GM18507 (cell line): ENCODE measurements around the gene NUP188.

ENCODE experiments used
- DNase-seq: peaks from one replicate; pipeline ENCODE4 v3.0.0; 2011; ENCODE audit warnings: low read depth; ENCODE audit not compliant: insufficient read length; ENCODE audit errors: extremely low spot score
- FAIRE-seq: peaks from 2 replicates; lab custom pipeline; 2011; peaks lifted over from hg19 to GRCh38; lab: Jason Lieb, UNC

The NUP188 gene, protein sequence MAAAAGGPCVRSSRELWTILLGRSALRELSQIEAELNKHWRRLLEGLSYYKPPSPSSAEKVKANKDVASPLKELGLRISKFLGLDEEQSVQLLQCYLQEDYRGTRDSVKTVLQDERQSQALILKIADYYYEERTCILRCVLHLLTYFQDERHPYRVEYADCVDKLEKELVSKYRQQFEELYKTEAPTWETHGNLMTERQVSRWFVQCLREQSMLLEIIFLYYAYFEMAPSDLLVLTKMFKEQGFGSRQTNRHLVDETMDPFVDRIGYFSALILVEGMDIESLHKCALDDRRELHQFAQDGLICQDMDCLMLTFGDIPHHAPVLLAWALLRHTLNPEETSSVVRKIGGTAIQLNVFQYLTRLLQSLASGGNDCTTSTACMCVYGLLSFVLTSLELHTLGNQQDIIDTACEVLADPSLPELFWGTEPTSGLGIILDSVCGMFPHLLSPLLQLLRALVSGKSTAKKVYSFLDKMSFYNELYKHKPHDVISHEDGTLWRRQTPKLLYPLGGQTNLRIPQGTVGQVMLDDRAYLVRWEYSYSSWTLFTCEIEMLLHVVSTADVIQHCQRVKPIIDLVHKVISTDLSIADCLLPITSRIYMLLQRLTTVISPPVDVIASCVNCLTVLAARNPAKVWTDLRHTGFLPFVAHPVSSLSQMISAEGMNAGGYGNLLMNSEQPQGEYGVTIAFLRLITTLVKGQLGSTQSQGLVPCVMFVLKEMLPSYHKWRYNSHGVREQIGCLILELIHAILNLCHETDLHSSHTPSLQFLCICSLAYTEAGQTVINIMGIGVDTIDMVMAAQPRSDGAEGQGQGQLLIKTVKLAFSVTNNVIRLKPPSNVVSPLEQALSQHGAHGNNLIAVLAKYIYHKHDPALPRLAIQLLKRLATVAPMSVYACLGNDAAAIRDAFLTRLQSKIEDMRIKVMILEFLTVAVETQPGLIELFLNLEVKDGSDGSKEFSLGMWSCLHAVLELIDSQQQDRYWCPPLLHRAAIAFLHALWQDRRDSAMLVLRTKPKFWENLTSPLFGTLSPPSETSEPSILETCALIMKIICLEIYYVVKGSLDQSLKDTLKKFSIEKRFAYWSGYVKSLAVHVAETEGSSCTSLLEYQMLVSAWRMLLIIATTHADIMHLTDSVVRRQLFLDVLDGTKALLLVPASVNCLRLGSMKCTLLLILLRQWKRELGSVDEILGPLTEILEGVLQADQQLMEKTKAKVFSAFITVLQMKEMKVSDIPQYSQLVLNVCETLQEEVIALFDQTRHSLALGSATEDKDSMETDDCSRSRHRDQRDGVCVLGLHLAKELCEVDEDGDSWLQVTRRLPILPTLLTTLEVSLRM (N-terminal part only)

DNA sequence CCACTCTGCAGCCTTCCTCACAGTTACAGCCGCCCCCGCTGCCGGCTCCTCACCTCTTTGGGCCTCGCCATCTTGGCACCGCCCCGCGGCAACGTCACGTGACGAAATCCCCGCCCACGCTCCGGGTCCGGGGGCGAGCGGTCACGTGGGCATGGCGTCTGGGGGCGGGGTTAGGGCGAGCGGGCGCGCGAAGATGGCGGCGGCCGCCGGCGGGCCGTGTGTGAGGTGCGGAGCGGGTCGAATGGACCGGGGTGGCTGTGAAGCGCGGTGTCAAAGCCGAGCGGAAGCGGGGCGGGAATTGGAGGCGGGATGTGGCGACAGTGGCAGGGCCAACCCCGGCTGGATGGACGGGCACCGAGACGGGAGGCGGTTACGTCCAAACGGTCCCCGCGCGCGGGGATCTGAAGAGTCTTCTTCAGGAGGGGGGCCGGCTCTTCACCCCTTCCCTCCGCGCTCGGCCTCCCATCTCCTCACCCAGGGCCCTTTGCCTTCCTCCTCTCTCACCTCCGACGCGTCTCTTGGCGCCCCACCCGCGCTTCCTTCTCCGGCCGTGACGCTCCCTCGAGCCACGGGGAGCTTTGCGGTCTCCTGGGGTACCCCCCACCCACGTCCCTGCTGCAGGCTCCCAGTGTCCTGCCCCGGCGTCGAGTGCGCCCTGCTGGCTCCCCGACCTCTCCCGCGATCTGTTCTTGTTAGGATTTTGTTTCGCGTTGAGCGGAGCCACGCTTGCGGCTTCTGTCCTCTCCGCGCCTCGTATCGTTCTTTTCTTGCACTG is at the start of gene NUP188, which contains the start of gene DOLK:
TSS of gene NUP188 (plus strand) at position 173 of the 775 bp plus-strand sequence. CDS start at position 194, 21 bp downstream.
TSS of gene DOLK (minus strand) at position 77 of the 775 bp plus-strand sequence. CDS start 300 bp downstream, outside the sequence.
- DNase-seq: peak; percentile 99
- peak; percentile 86 for FAIRE-seq

DNA sequence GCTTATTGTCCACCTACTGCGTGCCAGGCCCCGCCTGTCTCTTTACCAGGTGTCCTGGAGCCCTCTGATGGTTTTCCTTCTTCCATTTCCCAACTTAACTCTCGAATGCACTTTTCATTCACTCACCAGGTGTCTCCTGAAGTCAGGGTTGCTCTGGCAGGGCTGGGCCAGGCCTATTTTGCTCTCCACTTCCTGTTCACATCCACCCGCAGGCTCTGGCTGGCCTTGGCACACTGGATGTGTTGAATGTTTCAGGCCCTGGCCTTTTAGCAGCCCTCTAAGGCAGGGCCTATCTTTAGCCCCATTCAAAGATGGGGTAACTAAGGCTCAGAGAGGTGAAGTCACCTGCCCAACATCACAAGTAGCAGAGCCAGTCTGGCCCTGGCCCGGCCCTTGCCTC is 49.1 kb upstream of the NUP188 start:
- DNase-seq (no peak), FAIRE-seq (no peak)

DNA sequence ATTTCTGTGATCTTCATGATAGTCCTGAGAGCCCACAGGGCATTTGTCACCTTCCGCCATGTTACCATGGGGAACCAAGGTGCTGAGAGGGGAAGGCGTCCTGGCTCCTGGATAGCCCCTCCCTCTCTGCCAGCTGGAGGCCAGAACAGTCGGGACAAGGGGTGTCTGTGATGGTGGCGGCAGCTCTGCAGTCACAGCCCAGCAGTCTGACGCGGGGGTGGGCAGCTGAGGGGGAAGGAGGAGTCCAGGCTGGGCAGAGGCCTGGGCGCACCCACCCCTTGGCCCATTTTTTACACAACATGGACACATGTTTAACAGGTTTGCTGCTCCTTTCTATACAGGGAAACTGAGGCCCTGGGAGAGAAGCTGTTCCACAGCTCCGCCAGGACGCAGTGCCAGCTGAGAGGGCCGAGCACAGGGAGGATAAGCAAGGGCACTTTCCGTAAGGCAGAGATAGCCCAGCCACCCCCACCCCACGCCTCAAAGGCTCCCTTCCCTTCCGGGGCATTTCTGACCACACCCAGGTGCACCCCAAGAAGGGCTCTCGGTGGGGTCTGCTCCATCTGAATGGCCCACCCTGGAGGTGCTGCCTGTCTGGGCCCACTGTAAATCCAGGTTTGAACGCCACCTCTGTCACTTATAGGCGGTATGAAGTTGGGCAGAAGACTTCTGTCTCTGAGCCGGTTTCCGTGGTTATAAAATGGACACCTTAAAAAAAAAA is 48.5 kb upstream of the NUP188 start:
- FAIRE-seq (no peak), DNase-seq (no peak)

DNA sequence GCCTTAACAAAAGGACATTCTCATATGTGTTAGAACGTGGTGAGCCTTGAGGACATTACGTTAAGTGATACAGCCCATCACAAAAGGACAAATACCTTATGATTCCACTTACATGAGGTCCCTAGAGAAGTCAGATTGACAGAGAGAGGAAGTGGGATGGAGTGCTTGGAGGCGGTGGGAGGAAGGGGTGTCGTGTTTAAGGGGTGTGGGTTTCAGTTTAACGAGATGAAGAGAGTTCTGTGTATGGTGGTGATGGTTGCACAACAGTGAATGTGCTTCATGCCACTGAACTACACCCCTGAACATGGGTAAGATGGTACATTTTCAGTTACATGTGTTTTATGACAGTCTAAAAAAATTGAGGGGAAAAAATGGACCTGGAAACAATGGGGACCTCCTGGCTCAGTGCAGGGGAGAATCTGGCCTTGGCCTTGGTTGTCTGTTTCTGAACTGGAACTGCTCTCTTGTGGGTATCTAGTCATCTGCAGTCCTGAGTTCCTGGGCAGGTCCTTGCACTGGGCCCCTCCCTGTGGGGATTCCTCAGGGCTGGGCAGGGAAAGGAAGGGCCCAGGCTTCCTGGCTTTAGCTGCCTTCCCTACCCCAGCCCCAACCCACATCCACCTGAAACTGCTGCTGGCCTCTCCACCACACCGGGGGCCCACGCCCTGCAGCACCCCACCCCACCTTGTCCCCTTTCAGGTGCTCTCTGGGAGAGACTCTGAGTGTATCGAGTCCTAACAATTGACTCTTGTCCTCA is 47.8 kb upstream of the NUP188 start:
- FAIRE-seq: peak; percentile 50
- DNase-seq: no peak

DNA sequence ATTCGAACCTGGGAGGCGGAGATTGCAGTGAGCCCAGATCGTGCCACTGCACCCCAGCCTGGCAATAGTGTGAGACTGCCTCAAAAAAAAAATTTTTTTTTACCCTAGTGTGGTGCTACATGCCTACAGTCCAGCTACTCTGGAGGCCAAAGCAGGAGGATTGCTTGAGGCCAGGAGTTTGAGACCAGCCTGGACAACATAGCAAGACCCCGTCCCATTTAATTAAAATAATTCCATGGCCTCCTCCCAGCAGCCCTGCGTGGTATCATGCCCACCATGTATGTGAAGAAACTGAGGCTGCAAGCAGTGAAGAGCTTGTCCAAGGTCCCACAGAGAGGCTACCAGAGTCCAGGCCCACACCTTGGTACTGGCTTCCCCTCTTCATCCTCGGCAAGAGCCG is 46.1 kb upstream of the NUP188 start:
- DNase-seq (no peak), FAIRE-seq (no peak)

DNA sequence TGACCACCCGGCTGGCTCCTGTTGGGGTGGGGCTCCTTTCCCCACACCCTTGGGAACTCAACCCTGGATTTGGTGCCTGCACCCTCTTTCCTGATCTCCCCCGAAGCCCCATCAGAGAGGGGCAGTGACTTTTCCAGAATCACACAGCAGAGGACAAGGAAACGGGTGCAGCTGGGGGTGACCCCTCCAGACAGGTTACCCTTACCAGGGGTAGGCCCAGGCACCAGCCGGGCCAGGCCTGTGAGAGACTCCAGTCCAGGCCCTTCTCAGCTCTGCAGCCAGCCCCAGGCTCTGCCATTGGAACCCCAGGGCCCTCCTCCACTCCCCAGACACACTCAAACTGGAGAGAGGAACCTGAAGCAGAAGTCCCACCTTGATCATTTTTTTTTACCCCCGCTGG is 45.7 kb upstream of the NUP188 start:
- FAIRE-seq: no peak

DNA sequence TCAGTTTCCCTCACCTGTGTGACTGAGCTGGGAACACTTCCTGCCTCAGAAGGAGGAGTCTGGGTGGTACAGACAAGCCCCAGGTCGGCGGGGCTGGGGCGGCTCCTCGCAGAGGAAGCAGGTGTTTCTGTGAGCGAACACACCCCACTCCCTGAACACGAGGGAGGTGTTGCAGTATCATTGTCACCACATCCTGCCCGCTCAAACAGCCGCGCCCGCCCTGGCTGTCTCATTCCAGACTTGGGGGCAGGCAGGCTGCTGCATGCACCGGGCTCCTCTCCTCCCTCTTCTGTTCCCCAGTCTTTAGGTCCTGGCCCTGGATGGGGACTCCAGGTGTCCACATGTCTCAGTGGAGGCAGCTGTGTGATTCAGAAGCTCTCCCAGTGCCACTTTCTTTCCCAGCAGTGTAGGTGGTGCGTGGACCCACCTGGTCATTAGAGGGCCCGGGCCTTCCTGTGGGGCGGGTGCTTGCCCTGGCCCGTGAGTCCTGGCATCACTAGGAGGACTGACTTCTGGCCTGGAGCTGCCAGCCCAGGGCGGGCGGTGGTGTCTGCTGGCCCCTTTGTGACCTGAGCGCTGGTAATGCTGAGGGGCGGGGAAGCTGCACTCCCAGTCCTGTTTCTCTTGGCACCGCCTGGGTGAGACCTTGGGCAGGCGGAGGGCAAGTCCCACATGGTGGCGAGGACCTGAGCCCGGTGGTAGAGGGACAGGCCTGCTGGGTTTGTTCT is 45.0 kb upstream of the NUP188 start:
- FAIRE-seq (peak; percentile 91), DNase-seq (peak; percentile 60)

More for the DNA sequence above, 45.7 kb upstream of the NUP188 start:
- no peak for DNase-seq

DNA sequence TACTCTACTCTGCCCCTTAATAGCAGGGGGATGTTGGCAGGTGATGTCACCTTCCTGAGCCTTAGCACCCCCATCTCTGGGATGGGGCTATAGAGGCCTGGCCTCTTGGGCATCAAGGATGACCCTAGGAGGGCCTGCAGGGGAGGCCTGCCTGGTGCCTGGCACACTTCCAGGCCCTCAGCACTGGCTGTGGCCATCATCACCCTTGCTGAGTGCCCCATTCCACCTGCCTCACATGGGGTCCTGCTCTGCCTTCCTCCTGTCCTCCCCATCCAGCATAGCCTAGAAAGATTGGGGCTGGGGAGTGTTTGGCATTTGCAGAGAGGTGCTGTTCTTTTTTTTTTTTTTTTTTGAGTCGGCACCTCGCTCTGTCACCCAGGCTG is 44.4 kb upstream of the NUP188 start:
- DNase-seq (no peak), FAIRE-seq (no peak)

DNA sequence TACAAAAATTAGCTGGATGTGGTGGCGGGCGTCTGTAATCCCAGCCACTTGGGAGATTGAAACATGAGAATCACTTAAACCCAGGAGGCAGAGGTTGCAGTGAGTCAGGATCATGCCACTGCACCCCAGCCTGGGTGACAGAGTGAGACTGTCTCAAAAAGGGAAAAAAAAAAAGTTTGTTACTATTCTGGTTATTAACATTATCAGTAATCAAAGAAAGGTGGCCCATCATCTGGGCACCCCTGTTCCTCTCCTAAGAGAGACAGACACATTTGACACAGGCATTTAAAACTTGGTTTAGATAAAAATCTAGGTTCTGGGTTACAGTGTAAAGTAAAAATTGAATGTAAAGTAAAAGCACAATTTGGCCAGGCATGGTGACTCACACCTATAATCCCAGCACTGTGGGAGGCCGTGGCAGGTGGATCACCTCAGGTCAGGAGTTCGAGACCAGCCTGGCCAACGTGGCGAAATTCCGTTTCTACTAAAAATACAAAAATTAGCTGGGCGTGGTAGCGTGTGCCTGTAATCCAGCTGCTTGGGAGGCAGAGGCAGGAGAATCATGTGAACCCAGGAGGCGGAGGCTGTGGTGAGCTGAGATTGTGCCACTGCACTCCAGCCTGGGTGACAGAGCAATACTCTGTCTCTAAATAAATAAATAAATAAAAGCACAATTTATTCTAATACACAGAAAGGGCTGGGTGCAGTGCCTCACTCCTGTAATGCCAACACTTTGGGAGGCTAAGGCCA is 43.5 kb upstream of the NUP188 start:
- DNase-seq: no peak
- FAIRE-seq: no peak

DNA sequence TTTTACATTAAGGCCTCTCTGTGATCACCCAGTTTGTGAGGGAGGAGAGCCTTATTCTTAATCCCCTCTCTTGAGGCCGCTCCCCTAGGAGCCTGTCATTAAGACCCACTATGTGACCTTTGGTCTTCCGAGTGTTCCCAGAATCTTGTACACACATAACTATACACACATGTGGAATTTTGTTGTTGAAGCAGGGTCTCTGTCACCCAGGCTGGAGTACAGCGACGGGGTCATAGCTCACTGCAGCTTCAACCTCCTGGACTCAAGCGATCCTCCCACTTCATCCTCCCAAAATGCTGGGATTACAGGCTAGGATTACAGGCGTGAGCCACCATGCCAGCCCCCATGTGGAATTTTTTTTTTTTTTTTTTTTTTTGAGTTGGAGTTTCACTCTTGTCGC is 41.5 kb upstream of the NUP188 start:
- no peak for DNase-seq

DNA sequence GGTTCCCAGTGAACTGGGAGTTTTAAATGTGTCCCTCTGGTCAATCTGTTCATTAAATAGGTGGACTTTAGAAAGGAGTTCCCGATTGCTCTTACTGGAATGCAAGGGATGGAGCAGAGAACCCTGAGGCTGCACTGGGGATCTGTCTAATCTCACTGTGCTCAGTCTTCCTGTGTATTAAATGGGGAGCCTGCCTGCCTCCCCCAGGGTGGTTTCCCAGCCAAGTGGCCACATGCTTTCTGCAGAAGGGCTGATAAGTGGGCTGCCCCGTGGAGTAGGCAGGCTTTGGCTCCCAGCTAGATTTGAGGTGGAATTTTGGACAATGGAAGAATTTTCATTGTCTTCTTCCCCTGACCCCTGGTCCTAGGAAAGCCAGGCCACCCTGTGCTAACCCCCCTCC is 40.8 kb upstream of the NUP188 start:
- DNase-seq: no peak

More for the DNA sequence above, 41.5 kb upstream of the NUP188 start:
- no peak for FAIRE-seq

DNA sequence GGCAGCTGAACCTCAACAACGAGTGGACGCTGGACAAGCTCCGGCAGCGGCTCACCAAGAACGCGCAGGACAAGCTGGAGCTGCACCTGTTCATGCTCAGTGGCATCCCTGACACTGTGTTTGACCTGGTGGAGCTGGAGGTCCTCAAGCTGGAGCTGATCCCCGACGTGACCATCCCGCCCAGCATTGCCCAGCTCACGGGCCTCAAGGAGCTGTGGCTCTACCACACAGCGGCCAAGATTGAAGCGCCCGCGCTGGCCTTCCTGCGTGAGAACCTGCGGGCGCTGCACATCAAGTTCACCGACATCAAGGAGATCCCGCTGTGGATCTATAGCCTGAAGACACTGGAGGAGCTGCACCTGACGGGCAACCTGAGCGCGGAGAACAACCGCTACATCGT is 39.1 kb upstream of the NUP188 start:
- DNase-seq: no peak
- FAIRE-seq: no peak

More for the DNA sequence above, 40.8 kb upstream of the NUP188 start:
- FAIRE-seq: no peak

DNA sequence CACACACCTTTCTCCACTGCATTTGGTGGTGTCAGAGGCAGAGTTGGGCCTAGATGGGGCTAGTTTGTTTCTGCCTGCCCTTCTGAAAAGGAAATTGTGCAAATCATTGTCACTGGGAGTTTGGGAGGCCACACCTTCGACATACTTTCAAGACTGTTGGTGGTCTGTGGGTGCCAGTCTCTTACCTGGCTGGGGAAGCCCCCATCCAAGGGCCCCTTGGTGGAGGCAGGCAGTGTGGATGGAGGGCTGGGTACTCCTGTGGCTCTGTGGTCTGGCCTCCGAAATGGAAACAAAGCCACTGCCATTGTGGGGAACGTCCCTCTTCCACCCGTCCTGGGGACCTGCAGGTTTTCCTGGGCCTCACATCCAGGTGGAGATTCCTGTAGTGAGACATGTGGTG is 37.6 kb upstream of the NUP188 start:
- no peak for FAIRE-seq
- DNase-seq: no peak

DNA sequence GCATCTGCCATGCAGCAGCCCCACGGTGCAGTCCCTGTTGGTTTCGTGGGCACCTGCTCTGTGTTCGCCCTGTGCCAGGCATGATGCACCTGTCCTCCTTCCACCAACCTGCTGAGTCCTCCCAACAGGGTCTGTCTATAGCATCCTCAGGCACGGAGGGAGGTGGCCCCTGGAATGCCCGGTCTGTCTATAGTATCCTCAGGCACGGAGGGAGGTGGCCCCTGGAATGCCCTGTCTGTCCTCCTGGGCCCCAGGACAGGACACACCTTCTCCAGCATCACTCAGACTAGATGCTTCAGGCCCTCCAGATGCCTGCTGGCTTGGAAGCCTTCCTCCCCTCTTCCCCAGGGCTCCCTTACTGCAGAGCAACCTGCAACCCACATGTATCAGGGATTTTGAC is 36.6 kb upstream of the NUP188 start:
- DNase-seq (no peak), FAIRE-seq (no peak)

DNA sequence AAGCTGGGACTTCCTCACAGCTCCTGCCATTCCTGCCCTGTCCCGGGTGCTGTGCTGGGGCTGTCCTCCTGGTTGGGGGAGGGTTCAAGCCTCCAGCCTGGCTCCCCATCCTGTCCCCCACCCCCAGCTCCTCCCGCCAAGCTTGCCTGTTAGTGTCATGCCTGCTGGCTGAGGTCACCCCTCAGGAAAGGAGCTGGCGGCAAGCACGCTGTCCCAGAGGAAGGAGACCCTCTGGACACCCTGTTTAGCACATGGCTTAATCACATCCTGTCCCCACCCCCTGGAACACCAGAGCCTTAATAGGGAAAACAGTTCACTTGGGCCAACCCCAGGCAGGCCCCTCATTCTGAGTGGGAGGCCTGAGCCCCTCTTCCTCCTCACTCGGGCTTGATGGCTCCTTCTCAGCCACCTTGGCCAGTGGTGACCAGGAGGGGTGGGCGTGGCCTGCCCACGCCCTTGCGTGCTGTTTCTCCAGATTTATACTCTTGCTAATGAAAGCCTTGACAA is 35.9 kb upstream of the NUP188 start:
- DNase-seq: no peak
- FAIRE-seq: no peak

DNA sequence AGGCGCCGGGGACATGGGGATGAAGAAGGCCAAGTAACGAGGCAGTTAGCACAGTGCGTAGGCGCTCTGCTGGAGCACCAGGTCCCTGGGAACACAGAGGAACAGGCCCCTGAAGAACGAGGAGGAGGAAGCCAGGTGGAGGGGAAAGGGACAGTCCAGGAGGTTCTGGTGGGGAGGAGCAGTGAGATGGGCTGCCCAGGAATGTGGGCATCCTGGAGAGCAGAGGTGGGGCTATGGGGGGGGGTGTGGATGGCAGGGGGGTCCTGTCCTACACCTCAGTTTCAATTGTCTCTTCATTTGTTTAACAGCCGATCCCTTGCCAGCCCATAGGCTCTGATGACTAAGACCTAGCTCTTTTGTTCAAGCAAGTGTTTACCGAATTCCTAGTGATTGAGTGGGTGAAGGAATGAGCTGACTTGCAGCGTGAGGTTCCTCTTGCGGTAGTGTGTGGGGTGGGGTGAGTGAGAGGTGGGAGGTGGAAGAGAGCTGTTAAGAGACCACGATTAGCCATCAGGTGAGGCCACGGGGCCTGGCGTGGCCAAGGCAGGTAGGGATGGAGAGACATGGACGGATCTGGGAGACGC is 35.1 kb upstream of the NUP188 start:
- DNase-seq (no peak), FAIRE-seq (no peak)
